Ureter (tissue), 1 donor: ENCODE data around the gene ACVRL1. TPM values are rescaled to one million over a fixed set of nuclear protein-coding genes. Genes with fewer than 3 reads are reported as not detected.
A peak's percentile ranks its signal among the peaks of the same experiment; 100 is the strongest.
"Not testable (repeated sequence)": the region's sequence is repeated elsewhere in the genome, so short reads cannot be mapped to it uniquely, and the experiment has no call there.

Experiments
- DNase-seq: peaks from one replicate; pipeline ENCODE4 v3.0.0-alpha.2; 2020; ENCODE audit warnings: low spot score
- total RNA-seq: library from RNA; stranded (reverse); gene quantifications from one replicate; pipeline ENCODE4 v1.2.4, GENCODE V29; 2023
- donor health status: DM: yes; HTN: yes; CAD: no.

Gene ACVRL1
- total RNA-seq, 1 donor from 2014 or later, result 46.8 TPM

DNA sequence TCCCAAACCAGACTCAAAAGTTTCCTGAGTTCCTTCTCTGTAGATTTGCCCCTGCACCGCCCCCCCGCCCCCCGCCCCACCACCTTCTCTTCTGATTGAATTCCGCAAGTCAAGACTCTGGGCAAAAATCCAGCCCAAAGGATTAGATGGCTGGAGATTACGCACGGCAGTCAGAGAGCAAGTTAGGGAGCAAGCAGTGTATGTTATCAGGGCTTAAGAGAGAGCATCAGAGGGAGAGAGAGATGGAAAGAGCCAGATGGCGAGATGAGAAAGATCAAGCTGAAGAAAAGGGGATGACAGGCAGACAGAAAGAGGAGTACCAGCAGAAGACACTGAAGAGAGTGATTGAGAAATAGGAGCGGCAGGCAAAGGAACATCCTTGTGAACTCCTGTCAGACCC is 33.3 kb upstream of the ACVRL1 start:
- no peak for DNase-seq

DNA sequence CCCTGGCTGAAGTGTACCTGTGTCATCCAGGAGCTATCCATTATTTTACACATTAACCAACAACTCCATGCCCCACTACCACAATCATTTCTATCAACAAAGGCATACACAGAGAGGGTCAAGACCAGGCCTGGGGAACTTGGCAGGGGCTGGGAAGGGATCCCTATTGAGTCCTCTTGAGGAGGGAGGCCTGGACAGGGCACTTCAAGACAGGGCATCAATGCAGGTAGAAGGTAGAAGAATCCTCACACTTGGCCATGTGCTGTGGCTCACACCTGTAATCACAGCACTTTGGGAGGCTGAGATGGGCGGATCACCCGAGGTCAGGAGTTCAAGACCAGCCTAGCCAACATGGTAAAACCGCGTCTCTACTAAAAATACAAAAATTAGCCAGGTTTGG is 32.8 kb upstream of the ACVRL1 start:
- DNase-seq, result no peak

DNA sequence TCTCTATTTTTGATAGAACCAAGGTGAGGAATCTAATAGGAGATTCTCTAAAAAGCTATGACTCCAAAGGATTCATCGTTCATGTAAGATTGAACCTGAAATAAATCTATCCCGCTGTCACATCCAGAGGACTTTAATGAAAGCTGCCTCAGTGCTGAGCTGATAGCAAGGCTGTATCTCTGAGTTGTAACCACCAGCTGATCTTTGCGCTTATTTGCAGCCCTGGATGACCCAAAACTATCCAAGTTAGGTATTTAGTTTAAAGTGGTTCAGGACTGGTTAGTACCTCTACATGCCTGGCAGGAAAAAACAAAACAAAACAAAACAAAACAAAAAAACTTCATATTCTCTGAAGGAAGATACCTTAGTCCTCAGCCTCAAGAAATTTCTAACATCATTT is 28.2 kb upstream of the ACVRL1 start:
- DNase-seq, result no peak

DNA sequence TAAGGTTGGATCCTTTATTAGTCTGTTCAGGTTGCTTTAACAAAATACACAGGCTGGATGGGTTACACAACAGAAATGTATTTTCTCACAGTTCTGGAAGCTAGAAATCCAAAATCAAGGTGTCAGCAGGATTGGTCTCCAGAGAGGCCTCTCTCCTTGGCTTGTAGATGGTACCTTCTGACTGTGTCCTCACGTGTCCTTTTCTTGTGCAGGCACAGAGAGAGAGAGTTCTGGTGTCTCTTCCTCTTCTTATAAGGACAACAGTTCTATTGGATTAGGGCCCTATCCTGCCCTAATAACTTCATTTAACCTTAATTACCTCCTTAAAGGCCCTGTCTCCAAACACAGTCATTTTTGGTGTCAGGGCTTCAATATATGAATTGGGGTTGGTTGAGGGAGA is 24.0 kb upstream of the ACVRL1 start:
- DNase-seq, result no peak

DNA sequence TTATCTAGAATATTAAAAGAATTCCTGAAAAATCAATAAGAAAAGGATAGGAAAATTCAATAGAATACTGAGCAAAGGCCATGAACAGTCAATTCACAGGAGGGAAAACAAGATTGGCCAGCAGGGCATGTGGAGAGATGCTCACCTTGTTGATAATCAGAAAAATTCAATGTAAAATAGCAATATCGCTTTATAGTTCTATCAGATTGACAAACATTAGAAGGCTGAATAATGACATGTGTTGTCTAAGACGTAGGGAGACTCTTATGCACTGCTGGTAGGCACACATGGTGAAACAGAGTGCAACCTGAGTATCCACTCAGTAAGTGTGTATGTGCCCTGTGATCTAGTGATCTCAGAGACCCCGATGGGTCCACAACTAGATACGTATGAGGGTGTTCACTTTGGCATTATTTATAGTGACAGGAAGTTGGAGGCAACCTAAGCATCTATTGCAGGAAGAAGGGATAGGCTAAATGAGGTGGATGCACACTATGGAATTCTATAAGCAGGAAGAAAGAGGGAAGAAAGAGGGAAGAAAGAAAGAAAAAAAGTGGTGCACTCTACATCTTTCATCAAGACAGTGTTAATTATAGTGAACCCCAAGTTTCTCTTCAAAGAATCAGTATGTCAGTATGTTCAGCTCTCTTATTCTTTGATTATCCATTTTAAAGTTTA is 23.2 kb upstream of the ACVRL1 start:
- DNase-seq, result no peak

DNA sequence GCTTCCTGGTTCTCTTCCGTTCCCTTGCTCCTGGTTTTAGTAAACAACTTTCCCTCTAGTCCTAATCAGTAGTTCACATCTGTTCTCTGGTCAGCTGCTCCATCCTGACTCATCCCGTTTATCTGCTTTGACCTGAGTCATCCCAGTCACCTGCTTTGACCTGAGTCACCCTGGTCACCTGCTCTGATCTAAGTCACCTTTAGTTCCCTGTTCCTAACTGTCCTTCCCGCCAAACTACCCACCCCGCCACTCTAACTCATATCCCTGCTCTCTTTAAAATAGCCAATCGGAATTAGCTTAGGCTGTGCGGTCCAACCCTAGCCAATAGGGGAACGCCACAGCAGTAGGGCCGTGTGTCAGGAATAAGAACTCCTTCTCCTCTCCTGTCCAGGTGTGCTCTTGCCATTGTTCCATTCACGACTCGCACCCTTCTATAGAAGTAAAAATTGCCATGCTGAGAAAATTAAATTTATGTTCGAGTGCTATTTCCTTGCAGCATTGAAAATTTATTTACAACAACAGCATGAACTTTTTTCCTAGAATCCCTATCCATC is 22.6 kb upstream of the ACVRL1 start:
- DNase-seq, result no peak

DNA sequence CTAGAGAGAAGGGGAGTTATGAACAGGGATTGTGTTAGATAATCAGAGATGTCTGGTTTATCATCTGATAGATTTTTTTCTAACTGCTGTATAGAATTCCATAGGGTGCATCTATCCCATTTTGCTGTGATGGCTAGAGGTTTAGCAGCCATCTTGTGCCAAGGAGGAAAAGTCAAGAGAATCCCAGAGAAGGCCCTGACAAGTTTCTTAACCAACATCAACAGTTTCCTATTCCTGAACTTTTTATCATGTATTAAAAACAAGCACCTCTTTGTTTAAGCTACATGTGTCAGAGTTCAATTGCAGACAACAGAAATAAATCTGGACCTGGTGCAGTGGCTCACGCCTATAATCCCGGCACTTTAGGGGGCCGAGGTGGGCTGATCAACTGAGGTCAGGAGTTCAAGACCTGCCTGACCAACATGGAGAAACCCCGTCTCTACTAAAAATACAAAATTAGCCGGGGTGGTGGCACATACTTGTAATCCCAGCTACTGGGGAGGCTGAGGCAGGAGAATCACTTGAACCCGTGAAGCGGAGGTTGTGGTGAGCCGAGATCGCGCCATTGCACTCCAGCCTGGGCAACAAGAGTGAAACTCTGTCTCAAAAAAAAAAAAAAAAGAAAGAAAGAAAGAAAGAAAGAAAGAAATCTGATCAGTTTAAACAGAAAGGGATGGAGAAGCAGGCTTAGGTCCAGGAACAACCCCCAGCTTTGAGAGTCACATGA is 21.8 kb upstream of the ACVRL1 start:
- not testable (repeated sequence) for DNase-seq

DNA sequence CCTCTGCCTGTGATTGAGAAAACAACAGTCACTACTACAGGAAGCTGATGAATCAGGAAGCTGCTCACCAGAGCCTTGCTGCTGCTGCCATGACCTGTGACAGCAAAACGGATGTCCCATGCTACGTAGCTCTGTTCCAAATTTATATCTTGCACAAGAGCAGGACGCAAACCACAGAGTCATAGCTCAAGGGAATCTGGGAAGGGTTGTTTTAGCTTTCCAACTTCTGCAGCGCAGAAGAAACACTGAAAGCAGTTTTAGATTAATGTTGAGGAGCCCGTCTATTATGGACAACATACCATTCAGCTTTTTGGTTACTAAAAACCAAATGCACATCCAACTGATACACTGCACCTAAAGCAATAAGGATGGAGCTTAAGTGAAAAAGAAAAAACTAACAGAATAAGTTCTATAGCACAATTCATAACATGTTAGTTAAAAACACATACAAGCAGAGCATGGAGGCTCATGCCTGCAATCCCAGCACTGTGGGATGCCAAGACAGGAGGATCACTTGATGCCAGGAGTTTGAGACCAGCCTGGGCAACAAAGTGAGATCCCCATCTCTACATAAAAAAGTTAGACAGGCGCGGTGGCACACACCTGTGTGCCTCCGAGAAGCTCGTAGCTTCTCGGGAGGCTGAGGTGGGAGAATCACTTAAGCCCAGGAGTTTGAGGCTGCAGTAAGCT is 21.1 kb upstream of the ACVRL1 start:
- peak; percentile 79 for DNase-seq

DNA sequence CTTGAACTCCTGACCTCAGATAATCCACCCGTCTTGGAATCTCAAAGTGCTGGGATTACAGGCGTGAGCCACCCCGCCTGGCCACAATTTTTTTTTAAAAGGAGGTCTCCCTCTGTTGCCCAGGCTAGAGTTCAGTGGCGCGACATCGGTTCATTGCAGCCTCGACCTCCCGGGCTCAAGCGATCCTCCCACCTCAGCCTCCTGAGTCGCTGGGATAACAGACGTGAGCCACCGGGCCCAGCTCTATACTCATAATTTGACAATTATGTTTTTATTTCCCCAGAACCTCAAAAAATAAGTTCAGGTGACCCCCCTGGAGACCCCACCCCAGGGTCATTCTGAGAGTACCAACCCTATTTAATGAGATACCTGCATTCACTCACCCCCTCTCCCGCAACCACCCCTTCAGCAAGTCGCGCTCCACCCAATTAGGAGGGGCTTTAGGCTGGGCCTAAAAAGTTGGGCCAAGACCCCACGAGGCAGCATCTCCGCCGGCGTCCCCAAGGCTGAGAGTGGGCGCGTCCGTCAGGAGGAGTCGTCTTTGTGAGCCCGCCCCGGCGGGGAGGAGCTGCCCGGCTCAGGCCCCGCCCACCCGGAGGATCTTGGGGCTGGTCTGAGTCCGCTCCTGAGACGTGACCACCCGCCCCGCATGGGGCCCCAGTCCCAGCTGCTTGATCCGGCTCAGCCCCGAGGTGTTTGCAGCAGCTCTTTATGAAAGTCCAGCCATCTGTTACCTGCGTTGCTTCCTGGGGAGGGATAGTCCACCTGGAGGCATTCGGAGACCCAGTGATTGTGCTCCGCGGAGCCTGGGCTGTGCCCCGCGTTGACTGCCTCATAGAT is 19.6 kb upstream of the ACVRL1 start, which contains the start of gene ANKRD33:
Gene ANKRD33, plus strand, starts transcription at position 628 of the 840 bp plus-strand sequence. Its CDS starts 84 bp downstream, at position 712.
- no peak for DNase-seq

DNA sequence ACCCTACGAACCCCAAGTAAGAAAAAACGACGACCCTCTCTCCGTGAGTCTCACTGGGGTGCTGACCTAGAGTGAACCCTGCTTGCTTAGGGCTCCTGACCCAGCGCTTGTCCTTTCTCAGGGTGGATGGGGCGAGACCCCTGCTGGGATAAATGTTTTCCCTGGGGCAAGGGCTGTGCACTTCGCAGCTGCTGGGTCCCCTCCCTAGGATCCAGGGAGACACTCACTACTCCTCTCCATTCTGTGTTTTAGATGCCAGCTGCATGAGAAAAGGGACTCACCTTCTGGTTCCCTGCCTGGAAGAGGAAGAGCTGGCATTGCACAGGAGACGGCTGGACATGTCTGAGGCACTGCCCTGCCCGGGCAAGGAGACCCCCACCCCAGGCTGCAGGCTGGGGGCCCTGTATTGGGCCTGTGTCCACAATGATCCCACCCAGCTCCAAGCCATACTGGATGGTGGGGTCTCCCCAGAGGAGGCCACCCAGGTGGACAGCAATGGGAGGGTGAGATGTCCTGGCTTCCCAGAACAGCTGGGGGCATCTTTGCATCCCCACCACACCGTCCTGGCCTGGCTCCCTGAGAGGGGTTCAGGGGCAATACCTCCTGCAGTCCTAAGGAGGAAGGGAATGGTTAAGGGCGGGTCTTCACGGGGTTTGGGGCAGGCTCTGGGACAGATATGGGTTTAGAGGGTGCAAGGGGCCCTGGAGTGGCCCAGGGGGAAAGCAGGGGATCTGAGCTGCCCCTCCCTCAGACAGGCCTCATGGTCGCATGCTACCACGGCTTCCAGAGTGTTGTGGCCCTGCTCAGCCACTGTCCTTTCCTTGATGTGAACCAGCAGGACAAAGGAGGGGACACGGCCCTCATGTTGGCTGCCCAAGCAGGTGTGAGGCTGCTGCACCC is 18.7 kb upstream of the ACVRL1 start:
- no peak for DNase-seq

DNA sequence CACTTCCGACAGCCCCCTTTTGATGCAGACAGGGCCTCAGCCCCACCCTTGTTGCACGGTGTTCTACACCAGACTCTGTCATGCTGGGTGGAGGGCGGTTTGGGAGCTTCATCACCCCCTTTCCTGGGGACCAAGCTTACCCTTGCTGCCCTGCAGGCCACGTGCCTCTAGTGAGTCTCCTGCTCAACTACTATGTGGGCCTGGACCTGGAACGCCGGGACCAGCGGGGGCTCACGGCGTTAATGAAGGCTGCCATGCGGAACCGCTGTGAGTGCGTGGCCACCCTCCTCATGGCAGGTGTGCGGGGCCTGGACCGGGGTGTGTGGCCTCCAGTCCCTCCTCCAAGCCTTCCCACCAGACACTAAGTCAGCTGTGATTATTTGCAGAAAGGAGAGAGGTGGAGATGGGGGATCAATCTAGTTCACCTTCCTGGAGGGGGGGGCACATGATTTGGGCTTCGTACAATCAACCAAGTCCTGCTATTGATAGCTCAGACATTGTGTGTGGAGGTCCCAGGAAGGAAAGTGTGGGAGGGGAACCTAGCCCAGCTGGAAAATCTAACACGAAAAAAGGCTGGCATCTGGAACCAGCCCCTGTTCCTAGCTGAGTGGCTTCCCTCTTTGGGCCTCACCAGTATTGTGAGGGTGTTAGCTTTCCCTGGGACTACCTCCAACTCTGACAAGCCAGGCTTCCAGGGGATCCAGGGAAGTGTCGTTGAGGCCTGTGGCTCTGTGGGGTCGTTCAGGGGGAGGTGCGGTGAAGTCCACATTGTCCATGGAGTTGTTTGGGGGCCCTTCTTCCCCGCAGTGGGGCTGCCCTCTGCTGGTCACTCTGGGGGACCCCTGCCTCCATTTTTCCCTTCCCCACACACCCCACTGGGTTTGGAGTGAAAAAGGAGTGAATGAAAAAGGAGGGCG is 17.8 kb upstream of the ACVRL1 start:
- no peak for DNase-seq

DNA sequence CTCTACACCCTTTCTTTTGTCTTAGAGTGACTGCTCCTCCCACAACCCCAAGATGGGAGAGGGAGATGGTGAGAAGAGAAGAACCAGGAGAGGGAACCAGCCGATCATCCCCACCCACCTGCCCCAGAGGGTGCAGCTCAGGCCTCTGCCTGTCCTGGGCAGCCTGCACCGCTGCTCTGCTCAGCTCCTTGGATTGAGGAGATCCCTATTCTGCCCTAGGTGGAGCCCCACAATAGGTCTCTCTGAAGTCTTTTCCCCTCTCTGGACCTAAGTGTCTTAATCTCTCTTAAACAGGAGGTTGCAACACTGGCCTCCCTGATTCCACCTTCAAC is 17.2 kb upstream of the ACVRL1 start:
- no peak for DNase-seq

DNA sequence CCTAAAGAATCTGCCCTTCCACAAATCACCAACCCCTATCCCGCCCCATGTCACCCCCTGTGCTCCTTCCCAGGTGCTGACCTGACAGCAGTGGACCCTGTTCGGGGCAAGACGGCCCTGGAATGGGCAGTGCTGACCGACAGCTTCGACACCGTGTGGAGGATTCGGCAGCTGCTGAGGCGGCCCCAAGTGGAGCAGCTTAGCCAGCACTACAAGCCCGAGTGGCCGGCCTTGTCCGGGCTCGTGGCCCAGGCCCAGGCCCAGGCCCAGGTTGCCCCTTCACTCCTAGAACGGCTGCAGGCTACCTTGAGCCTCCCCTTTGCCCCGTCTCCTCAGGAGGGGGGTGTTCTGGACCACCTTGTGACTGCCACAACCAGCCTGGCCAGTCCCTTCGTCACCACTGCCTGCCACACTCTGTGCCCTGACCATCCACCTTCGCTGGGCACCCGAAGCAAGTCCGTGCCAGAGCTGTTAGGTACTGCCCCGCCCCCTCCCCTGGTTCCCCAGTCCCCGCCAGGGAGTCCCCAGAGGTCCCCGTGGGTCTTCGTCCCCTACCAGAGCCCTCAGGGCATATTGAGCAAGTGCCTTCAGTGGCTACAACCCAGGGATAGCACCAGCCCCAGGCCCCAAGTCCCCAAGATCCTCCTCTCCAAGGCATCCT is 16.7 kb upstream of the ACVRL1 start:
- DNase-seq, result no peak

DNA sequence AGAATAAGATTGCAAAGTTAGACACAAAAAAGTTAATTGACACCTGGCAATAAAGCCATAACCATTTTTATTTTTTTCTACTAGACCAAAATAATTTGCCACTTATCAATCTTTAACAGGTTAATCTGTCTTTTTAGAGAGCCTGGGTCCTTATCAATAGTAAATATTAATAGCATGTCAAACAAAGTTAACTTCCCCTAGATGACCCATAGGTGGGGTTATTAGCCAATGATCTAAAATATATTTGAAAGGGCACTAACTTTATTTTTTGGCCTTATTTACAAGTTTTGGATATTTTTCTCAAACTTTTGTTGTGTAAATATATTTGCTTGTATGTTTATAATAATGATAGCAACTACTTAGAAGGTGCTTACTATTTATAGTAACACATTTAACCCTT is 15.5 kb upstream of the ACVRL1 start:
- no peak for DNase-seq

DNA sequence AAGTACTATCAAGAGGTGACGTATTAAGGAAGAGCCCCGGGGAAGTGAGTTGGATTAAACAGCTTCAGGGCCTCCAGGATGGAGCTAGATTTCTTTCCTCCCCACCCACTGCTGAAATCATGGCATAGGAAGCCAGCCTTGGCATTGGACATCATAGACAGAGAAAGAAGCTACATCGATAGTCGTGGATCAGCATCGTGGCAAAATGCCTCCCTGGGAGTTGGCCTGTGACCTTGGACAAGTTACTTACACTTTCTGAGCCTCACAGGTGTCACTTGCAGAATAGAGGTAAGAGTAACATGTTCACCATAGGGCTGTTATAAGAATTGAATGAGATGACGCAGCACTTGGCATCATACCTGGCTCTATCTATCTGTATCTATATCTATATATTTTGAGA is 13.5 kb upstream of the ACVRL1 start:
- no peak for DNase-seq

DNA sequence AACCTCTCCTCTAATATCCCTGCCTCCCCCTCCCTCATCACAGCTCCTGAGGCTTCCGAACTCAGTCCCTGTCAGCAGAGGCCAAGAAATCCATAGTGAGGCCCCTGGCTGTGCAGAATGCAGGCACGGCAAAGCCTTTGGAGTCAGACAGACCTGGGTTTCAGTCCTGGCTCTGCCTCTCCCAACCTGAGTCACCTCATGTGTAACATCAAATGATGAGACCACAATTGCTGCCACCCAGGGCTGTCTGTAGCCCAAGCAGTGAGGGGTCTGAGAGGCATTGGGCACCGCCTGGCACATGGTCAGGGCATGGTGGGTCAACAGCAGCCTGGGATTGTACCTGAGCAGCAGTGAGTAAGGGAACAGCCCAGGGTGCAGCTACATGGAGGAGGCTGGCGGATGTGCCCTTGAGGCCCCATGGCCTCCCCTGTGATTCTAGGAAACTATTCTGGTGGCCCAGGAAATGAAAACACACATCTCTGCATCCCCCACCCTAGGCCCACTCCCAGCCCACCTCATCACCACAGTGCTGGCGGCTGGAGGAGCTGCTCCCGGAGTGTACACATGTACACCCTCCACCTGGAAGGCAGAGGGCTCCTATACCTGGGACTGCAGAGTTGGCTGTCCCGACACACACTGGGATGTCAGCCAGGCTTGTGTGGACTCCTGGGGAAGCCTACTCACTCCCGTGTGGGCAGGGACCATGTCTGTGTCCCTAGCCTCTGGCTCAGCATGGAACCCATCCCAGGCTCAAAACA is 11.7 kb upstream of the ACVRL1 start:
- no peak for DNase-seq

DNA sequence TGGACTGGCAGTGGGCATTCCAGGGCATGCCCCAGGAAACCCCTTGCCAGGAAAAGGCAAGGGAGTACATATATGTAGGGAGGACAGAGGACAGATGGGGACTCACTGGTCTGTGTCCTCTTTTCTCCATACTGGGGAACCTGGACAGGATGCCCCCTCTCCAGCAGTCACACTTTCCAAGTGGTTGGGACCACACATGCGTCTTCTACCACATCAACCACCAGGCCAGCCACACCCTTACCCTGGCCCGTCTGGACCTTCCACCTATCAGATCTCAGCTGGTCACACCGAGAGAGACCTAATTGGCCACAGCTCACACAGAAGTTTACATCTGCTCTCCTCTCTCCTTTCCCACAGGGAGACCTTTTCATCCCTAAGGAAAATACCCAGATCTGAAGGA is 11.1 kb upstream of the ACVRL1 start:
- no peak for DNase-seq

DNA sequence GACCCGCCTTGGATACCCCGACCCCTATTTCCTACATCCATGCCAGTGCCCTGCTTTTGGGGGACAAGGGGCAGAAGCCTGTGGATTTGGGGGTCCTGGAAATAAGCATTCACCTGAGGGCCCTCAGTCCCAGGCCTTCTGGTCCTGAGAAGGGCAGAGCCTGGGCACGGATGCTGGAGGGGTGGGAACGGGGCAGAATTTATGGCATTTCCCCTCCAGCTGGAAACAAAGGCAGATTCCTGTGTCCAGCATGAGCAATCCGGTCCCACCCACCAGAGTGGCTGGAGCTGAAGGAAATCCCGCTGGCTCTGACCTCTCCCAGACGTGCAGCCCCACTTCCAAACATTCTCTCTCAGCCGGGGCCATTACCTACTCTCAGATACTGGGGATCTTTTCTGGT is 10.1 kb upstream of the ACVRL1 start:
- no peak for DNase-seq
